ENCODE measurements around the gene KIF22. TPM values are rescaled to one million over a fixed set of nuclear protein-coding genes. Genes with fewer than 3 reads are reported as not detected.

The KIF22 gene
- total RNA-seq, 2 donors from 2014 or later = 94.7 to 130 TPM

GRCh38 chr16:29813644-29814562 lies 23.4 kb downstream of the KIF22 start:
- Mint-ChIP-seq H3K9me3 (no peaks in the 10 kb centered on the region), H3K27ac (no peak overlapping the region), H3K4me1 (peaks cover 46% of the 10 kb centered on the region), H3K4me3 (peak overlapping the region; percentile 10), H3K36me3 (ENCODE audit: low read depth) (peaks cover 20% of the 10 kb centered on the region), H3K27me3 (ENCODE audit: insufficient read depth) (peaks cover 11% of the 10 kb centered on the region)
- Histone ChIP-seq H3K27ac (ENCODE audit: low read depth, low read length) (peak overlapping the region; percentile 58), H3K9ac (ENCODE audit: extremely low read depth, low read length, poor library complexity, severe bottlenecking) (no peak overlapping the region), H3K4me1 (ENCODE audit: control insufficient read depth, insufficient read depth, low read length) (peaks cover 14% of the 10 kb centered on the region), H3K36me3 (ENCODE audit: control insufficient read depth, insufficient read depth, low read length) (peaks cover 29% of the 10 kb centered on the region), H3K27me3 (ENCODE audit: control insufficient read depth, insufficient read depth, low read length, poor library complexity, severe bottlenecking) (no peaks in the 10 kb centered on the region), H3K4me3 (ENCODE audit: low read length) (no peak overlapping the region), H3K9me3 (ENCODE audit: control insufficient read depth, low read length) (no peaks in the 10 kb centered on the region)
- 70 to 72% methylated on average over 19 to 22 of the region's 24 CpGs for WGBS, 2 experiments (ENCODE audit: insufficient coverage in 1 of 2, insufficient read length in 1 of 2)
- TF ChIP-seq CTCF (conservative IDR thresholded peaks at IDR 0.05) = no peak
- no peak for DNase-seq

- Histone ChIP-seq H3K9me3 (ENCODE audit: control insufficient read depth, low read length) (no peaks in the 10 kb centered on the region), H3K27ac (ENCODE audit: low read depth, low read length) (peak overlapping the region; percentile 58), H3K36me3 (ENCODE audit: control insufficient read depth, insufficient read depth, low read length) (peaks cover 26% of the 10 kb centered on the region), H3K4me1 (ENCODE audit: control insufficient read depth, insufficient read depth, low read length) (peaks cover 7% of the 10 kb centered on the region), H3K9ac (ENCODE audit: extremely low read depth, low read length, poor library complexity, severe bottlenecking) (no peak overlapping the region), H3K4me3 (ENCODE audit: low read length) (no peak overlapping the region), H3K27me3 (ENCODE audit: control insufficient read depth, insufficient read depth, low read length, poor library complexity, severe bottlenecking) (no peaks in the 10 kb centered on the region)
- peaks cover 22% of the 10 kb centered on the region for H3K36me3 Mint-ChIP-seq (ENCODE audit: low read depth)
- peak overlapping the region; percentile 92 for H3K4me3 Mint-ChIP-seq
- no peak for TF ChIP-seq CTCF (conservative IDR thresholded peaks at IDR 0.05)
- H3K27me3 Mint-ChIP-seq (ENCODE audit: insufficient read depth) = peaks cover 11% of the 10 kb centered on the region
- H3K4me1 Mint-ChIP-seq = peaks cover 48% of the 10 kb centered on the region
- DNase-seq = no peak
- H3K9me3 Mint-ChIP-seq = no peaks in the 10 kb centered on the region
- H3K27ac Mint-ChIP-seq = peak overlapping the region; percentile 94
- WGBS, 2 experiments (ENCODE audit: insufficient coverage in 1 of 2, insufficient read length in 1 of 2) = 66 to 77% methylated on average over 4 to 5 of the region's 5 CpGs
Observed at GRCh38 chr16:29814592-29814991, 24.0 kb downstream of the KIF22 start.

- Histone ChIP-seq H3K27ac (ENCODE audit: low read depth, low read length) (peak overlapping the region; percentile 58), H3K9ac (ENCODE audit: extremely low read depth, low read length, poor library complexity, severe bottlenecking) (peak overlapping the region; percentile 62), H3K4me1 (ENCODE audit: control insufficient read depth, insufficient read depth, low read length) (peaks cover 5% of the 10 kb centered on the region), H3K4me3 (ENCODE audit: low read length) (peak overlapping the region; percentile 81), H3K27me3 (ENCODE audit: control insufficient read depth, insufficient read depth, low read length, poor library complexity, severe bottlenecking) (no peaks in the 10 kb centered on the region), H3K36me3 (ENCODE audit: control insufficient read depth, insufficient read depth, low read length) (peaks cover 27% of the 10 kb centered on the region), H3K9me3 (ENCODE audit: control insufficient read depth, low read length) (no peaks in the 10 kb centered on the region)
- peak; percentile 64 for DNase-seq
- peak overlapping the region; percentile 94 for H3K27ac Mint-ChIP-seq
- peaks cover 11% of the 10 kb centered on the region for H3K27me3 Mint-ChIP-seq (ENCODE audit: insufficient read depth)
- 7 to 9% methylated on average over 14 to 38 of the region's 39 CpGs for WGBS, 2 experiments (ENCODE audit: insufficient coverage in 1 of 2, insufficient read length in 1 of 2)
- H3K9me3 Mint-ChIP-seq = no peaks in the 10 kb centered on the region
- peaks cover 50% of the 10 kb centered on the region for H3K4me1 Mint-ChIP-seq
- H3K4me3 Mint-ChIP-seq = peak overlapping the region; percentile 92
- H3K36me3 Mint-ChIP-seq (ENCODE audit: low read depth) = peaks cover 25% of the 10 kb centered on the region
- TF ChIP-seq CTCF (conservative IDR thresholded peaks at IDR 0.05) = no peak
Observed at GRCh38 chr16:29815032-29815721, 24.6 kb downstream of the KIF22 start.
